ENCODE measurements around the gene TFPT.

The TFPT gene

DNA sequence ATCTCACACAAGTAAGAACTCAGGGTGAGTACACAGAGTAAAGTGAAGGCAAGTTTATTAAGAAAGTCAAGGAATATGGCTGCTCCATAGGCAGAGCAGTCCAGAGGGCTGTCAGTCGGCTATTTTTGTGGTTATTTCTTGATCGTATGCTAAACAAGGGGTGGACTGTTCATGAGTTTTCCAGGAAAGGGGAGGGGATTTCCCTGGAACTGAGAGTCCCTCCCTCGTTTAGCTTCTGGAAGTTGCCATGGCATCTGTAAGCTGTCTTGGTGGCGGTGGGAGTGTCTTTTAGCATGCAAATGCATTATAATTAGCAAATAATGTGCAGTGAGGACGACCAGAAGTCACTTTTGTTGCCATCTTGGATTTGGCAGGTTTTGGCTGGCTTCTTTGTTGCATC is 46.0 kb downstream of the TFPT start:
- no peak for DNase-seq

DNA sequence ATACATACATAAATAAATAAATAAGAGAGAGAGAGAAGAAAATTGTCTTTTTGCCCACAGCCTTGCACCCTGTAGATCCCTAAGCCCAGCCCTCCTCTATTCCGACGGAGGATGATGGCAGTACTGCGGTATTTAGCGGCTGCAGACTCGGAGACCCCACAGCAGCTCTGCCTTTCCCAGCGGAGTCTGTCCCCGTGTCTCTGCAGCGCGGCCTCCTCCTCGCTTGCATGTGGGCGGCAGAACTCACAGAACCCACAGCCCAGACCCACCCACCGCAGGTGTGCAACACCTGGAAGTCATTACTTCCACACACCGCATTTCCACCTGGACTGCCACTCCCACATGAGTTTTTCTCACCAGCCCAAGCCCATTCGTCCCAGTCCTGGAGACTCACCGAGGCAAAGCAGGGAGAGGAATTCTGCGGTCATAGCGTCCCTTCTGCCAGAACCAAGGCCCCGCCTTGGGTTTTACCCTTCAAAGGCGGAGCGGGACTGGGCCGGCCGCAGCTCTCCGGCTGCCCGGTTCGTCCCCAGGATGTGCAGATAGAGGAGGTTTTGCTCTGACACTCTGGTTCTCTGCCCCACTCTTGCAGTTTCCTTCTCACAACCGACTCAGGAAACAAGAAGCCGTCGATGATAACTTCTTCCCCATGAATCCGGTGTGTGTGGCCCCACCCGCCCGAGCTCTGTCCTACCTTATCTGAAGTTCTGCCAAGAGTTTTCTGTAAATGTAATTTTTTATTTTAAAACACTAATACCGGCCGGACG is 51.9 kb downstream of the TFPT start, which contains the start of gene VSTM1:
VSTM1 (minus strand) TSS at position 548 of the 767 bp plus-strand sequence; CDS start at position 428, 120 bp downstream.
- DNase-seq: no peak

GRCh38 chr19:54062643-54063042 is 52.8 kb downstream of the TFPT start:
- no peak for DNase-seq
